ENCODE measurements around the gene GPX2.

Gene GPX2

GRCh38 chr14:64891173-64891838, 51.2 kb downstream of the GPX2 start:
- no peak overlapping the region for H3K4me3 Mint-ChIP-seq
- H3K9me3 Mint-ChIP-seq, result no peaks in the 10 kb centered on the region
- H3K36me3 Mint-ChIP-seq, result no peaks in the 10 kb centered on the region
- H3K27me3 Mint-ChIP-seq, result peaks cover 24 to 26% of the 10 kb centered on the region in 2 donors
- H3K27ac Mint-ChIP-seq, result no peak overlapping the region
- ATAC-seq (replicated peaks) (no peak), DNase-seq (no peak)
- no peaks in the 10 kb centered on the region for H3K4me1 Mint-ChIP-seq

DNA sequence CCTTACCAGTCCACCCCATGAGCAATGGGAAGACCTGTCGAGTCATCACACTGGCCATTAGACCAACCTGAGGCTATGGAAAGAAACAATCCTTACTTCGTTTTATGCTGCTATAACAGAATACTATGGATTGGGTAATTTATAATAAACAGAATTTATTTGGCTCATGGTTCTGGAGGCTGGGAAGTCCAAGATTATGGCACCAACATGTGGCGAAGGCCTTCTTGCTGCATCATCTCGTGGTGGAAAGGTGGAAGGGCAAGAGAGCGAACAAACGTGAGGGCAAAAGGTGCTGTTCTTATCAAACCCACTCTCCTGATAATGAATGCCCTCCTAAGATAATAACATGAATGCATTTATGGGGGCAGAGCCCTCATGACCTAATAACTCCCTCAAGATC, 53.2 kb downstream of the GPX2 start:
- Mint-ChIP-seq H3K4me3 (no peak overlapping the region), H3K27ac (no peak overlapping the region), H3K36me3 (no peaks in the 10 kb centered on the region), H3K9me3 (no peaks in the 10 kb centered on the region), H3K27me3 (peaks cover 32 to 37% of the 10 kb centered on the region in 2 donors), H3K4me1 (no peaks in the 10 kb centered on the region)
- ATAC-seq (replicated peaks), result no peak
- DNase-seq, result no peak
